H1 (cell line): ENCODE measurements around the gene CSAD. TPM values are rescaled to one million over a fixed set of nuclear protein-coding genes. Genes with fewer than 3 reads are reported as not detected.

Experiments used
- CHD1 ChIP-seq: IDR thresholded peaks from 2 replicates; pipeline ENCODE4 v1.6.1; 2012; ENCODE audit warnings: low read depth, low read length, improper control_type of control experiment
- FOSL1 ChIP-seq: IDR thresholded peaks from 2 replicates; pipeline ENCODE4 v1.6.1; 2011; ENCODE audit warnings: mild to moderate bottlenecking, low read depth, low read length, moderate library complexity; ENCODE audit not compliant: insufficient read depth
- RXRA ChIP-seq: IDR thresholded peaks from 2 replicates; pipeline ENCODE4 v1.6.1; 2011; ENCODE audit warnings: low read depth, mild to moderate bottlenecking, low read length, moderate library complexity; ENCODE audit not compliant: insufficient read depth
- TCF12 ChIP-seq: IDR thresholded peaks from 2 replicates; pipeline ENCODE4 v1.6.1; 2011; ENCODE audit warnings: low read depth, mild to moderate bottlenecking, low read length
- polyA plus RNA-seq, 7 experiments: library from polyadenylated mRNA; depleted of rRNA in 3 of 7; stranded (reverse) in 5 of 7; unstranded in 2 of 7; fragments of >200 nt in 5 of 7; fragments of 200-250 nt in 2 of 7; gene quantifications; 1 replicate in 5 of 7; 2 replicates in 1 of 7; 4 replicates in 1 of 7; pipeline versions ENCODE4 v1.2.1 to v1.2.3, GENCODE V29; 2011 to 2013; ENCODE audit warnings: missing spikeins in 2 of 7, mixed read lengths in 2 of 7
- total RNA-seq: library from RNA; stranded (reverse); fragmentation: NEBNext Ultra II Directional; extraction: Animal tissue kit (Norgen Biotek cat#: 25700); gene quantifications from 2 replicates; pipeline ENCODE4 v1.2.1, GENCODE V29; 2021

CSAD gene
- total and polyA plus RNA-seq, 2 of the 8 experiments (the other 6 are each of a cell fraction or from before 2014, with no cell fraction given): 8.8 to 11.3 TPM

DNA sequence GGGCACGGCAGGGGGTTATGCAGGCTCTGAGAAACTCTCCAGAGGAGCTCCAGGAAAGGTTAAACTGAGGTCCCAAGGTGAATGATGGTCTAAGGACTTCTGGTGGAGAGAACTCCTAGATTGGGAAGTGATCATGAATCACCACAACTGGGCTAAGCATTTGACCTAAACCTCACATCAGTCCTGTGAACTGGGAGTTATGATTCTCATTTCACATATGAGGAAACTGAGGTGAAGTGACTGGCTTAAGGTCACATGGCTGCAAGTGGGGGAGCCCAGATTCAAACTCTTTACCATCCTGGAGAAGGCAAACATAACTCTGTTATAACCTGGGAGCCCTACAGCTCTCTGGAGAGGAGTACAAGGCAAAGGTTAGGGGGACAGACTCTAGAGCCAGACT is 47.1 kb upstream of the CSAD start (continued):
- TF ChIP-seq FOSL1: no peak
- no peak for TF ChIP-seq TCF12
- no peak for TF ChIP-seq RXRA
- no peak for TF ChIP-seq CHD1
- TF ChIP-seq, all 59 proteins: peak for 0
